GM19099 (cell line): ENCODE measurements around the gene NIPA2.

Experiments used
- POLR2A ChIP-seq: IDR thresholded peaks from 3 replicates; pipeline ENCODE4 v1.6.1; 2011; ENCODE audit warnings: low read depth; ENCODE audit not compliant: insufficient read length; ENCODE audit errors: extremely low read depth

NIPA2 gene

GRCh38 chr15:22895465-22896190, 57.2 kb downstream of the NIPA2 start:
- TF ChIP-seq POLR2A = no peak

GRCh38 chr15:22902046-22902445, 63.6 kb downstream of the NIPA2 start:
- TF ChIP-seq POLR2A = no peak

- TF ChIP-seq POLR2A = no peak
Measured at GRCh38 chr15:22902578-22902977, 64.1 kb downstream of the NIPA2 start.

- TF ChIP-seq POLR2A = no peak
Measured at GRCh38 chr15:22902981-22903380, 64.5 kb downstream of the NIPA2 start.

GRCh38 chr15:22903427-22903826, 65.0 kb downstream of the NIPA2 start:
- TF ChIP-seq POLR2A = no peak

GRCh38 chr15:22903961-22904534, 65.6 kb downstream of the NIPA2 start:
- TF ChIP-seq POLR2A = no peak

GRCh38 chr15:22904736-22905135, 66.3 kb downstream of the NIPA2 start:
- TF ChIP-seq POLR2A = no peak

GRCh38 chr15:22907161-22907950, 68.9 kb downstream of the NIPA2 start:
- TF ChIP-seq POLR2A = no peak

GRCh38 chr15:22908830-22909229, 70.4 kb downstream of the NIPA2 start:
- TF ChIP-seq POLR2A = no peak

- no peak for TF ChIP-seq POLR2A
Measured at GRCh38 chr15:22911306-22911705, 72.8 kb downstream of the NIPA2 start.

- no peak for TF ChIP-seq POLR2A
Measured at GRCh38 chr15:22912256-22912655, 73.8 kb downstream of the NIPA2 start.

- TF ChIP-seq POLR2A = no peak
Measured at GRCh38 chr15:22913646-22914380, 75.3 kb downstream of the NIPA2 start.

- no peak for TF ChIP-seq POLR2A
Measured at GRCh38 chr15:22915866-22916515, 77.5 kb downstream of the NIPA2 start.

- no peak for TF ChIP-seq POLR2A
Measured at GRCh38 chr15:22916606-22917350, 78.3 kb downstream of the NIPA2 start.
